LHCN-M2 (cell line): ENCODE results near the gene LGALS7B. TPM values are rescaled to one million over a fixed set of nuclear protein-coding genes. Genes with fewer than 3 reads are reported as not detected.
"Not testable (repeated sequence)": the region's sequence is repeated elsewhere in the genome, so short reads cannot be mapped to it uniquely, and the experiment has no call there.

Experiments used
- DNase-seq: peaks from one replicate; pipeline ENCODE4 v3.0.0-alpha.2; 2012; ENCODE audit warnings: low read depth
- total RNA-seq: library from RNA; depleted of rRNA; stranded (reverse); fragments of >200 nt; gene quantifications from 2 replicates; pipeline ENCODE4 v1.2.3, GENCODE V29; 2014

The LGALS7B gene
- total RNA-seq, 1 experiment from 2014 or later, result not detected

DNA sequence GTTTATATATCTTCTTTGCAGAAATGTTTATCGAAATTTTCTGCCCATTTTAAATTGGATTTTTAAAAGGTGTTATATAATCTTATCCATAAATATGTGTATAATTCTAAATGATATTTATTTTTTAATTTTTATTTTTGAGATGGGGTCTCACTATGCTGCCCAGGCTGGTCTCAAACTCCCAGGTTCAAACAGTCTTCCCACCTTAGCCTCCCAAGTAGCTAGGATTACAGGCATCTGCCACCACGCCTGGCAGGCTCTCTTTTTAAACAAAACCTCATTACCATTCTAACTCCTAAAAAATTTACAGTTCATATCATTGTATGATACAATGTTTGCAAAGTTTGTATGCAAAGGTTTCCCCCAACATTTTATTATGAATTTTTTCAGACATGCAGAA, 7.2 kb downstream of the LGALS7B start:
- DNase-seq, result no peak

DNA sequence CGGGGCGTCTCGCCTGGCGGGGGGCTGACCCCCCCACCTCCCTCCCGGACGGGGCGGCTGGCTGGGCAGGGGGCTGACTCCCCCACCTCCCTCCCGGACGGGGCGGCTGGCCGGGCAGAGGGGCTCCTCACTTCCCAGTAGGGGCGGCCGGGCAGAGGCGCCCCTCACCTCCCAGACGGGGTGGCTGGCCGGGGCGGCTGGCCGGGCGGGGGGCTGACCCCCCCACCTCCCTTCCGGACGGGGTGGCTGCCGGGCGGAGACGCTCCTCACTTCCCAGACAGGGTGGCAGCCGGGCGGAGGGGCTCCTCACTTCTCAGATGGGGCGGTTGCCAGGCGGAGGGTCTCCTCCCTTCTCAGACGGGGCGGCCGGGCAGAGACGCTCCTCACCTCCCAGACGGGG, 8.8 kb downstream of the LGALS7B start:
- not testable (repeated sequence) for DNase-seq

DNA sequence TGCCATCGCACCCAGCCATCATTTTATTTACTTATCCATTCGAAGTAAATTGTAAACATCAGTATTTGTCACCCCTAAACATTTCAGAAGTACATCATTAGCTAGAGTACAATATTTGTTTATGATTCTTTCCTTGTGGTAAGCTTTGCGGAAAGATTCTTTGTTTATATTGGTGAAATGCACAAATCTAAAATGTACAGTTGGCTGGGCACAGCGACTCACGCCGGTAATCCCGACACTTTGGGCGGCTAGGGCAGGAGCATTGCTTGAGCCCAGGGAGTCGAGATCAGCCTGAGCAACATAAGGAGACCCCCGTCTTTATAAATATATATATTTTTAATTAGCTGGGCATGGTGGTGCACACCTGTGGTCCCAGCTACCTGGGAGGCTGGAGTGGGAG, 10.1 kb downstream of the LGALS7B start:
- no peak for DNase-seq

DNA sequence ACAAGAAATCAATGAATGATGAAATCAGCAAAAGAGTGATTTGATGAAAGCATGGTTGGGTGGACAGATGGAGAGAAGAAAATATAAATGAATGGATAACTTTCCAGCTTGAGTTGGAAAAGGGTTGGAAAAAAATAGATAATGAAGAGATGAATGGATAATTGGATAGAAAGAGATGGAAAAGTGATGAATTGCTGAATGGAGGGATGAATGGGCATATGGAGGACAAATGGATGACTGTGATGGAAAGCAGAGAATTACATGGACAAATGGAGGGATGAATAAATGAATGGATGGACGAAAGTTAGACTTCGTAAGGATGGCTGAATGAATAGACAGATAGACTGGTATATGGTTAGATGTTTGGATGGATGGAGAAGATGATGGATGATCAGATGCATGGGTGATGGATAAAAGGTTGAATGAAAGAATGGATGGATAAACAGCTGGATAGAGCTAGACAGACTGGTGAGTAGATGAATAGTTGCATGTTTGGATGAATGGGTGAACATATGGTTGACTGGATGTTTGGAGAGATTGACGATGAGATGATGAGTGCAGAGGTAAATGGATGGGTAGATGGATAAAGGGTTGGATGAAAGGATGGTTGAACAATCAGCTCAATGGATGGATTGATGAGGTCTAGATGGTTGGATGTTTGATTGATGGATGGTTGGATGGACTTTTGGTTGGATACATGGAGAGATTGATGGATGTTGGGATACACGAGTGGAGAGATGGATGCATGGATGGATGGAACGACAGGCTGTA, 11.8 kb downstream of the LGALS7B start:
- DNase-seq, result no peak

DNA sequence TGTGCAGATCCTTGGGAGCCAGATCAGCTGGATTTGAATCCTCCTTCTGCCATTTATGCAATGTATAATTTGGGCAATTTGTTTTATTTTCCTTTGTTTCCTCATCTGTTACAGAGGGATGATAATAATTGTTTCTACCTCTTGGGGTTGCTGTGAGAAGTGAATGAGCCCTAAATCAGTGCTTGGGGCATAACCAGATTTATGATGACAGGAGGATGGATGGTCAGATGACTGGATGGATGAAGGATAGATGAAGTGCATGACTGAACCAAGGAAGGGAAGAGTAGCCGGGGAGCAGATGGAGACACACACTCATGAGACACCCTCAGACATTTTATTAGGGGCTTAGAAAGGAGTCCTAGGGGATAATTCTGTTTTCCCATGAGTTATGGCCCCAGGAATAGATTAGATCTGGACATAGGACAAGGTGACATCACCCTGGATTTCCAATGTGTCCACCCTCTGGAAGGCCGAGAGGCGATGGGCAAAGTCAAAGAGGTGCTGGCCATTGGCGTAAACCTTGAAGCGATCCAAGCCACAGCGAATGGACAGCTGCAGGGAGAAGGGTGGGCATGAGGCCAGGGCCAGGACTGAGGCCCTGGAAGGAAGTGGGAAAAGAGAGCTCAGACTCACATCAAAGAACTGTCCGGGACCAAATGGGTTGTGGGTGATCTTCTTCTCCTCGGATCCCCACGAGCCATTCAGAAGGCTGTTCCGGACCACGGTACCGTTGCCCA, 12.5 kb downstream of the LGALS7B start:
- peak; percentile 14 for DNase-seq

DNA sequence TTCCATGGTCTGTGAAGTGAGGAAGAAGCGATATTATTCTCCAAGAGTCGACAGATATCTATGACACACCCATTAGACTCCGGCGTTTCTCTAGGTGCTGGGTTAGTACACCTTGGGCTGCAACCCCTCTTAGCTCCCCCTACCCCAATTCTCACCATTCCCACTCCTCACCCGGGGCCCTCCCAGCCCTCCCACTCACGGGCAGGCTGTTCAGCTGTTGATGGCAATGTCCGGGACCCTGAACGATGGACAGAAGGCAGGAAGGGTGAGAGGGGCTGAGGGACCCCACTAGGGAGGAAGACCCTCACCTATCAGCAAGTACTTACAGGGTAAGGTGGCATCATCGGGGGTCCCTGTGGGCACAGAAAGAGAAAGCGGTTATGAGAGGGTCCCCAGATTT, 14.5 kb downstream of the LGALS7B start:
- DNase-seq, result no peak

DNA sequence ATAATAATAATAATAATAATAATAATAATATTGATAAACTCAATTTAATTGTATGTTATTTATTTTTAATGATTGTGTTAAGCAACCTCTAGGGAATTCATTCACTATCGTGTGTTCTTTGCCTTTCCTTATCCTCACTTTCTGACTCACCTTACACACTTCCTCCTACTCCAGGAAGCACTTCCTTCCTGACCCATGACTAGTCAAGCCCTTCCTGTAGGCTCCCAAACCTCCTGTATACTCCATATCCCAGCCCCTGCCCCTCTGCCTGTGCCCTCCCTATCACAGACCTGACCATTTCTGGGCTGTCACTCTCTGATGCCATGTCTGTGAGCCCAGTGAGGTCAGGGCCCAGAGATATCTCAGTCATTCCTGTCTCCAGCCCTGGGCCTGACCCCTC, 16.2 kb downstream of the LGALS7B start:
- peak; percentile 12 for DNase-seq

DNA sequence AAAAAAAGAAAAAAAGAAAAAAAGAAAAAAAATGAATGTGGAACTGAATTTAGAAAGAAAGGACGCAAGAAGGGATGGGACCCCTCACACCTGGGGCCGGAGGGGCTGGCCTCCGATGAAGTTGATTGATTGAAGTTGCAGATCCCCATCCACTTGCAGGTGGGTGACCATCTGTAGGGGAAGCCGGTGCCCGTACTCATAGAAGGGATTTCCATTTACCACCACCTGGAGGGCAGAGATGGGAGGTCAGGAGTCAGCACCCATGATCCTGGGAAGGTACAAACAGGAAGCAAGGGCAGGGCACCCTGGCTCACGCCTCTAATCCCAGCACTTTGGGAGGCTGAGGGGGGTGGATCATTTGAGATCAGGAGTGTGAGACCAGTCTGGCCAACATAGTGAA, 17.4 kb downstream of the LGALS7B start:
- DNase-seq, result no peak

DNA sequence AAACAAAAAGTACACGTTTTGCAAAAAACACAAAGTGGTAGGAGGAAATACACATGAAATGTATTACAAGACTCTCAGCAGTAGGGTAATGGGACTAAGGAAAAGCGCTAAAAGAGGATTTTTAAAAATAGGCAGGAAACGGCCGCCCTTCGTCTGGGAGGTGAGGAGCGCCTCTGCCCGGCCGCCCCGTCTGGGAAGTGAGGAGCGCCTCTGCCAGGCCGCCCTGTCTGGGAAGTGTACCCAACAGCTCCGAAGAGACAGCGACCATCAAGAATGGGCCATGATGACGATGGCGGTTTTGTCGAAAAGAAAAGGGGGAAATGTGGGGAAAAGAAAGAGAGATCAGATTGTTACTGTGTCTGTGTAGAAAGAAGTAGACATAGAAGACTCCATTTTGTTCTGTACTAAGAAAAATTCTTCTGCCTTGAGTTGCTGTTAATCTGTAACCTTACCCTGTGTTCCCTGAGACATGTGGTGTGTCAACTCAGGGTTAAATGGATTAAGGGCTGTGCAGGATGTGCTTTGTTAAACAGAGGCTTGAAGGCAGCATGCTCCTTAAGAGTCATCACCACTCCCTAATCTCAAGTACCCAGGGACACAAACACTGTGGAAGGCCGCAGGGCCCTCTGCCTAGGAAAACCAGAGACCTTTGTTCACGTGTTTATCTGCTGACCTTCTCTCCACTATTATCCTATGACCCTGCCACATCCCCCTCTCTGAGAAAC, 18.5 kb downstream of the LGALS7B start:
- peak; percentile 66 for DNase-seq

DNA sequence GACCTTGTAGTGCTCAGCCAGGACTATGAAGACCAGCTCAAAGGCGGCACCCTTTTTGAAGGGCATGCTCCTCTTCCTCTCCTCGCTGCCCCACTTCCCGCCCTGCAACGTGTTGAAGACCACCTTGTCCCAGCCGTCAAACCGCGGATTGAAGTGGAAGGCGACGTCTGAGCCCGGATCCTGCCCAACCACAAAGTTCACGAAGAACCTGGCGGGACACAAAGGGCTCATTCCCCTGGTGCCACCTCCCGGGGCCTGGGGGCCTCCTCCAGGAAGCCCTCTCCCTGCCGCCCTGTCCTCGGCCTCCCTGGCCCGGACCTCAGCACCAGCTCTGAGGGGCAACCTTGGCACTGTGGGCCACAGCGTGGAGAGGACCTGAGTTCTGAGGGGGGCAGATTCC, 19.7 kb downstream of the LGALS7B start:
- DNase-seq, result no peak

DNA sequence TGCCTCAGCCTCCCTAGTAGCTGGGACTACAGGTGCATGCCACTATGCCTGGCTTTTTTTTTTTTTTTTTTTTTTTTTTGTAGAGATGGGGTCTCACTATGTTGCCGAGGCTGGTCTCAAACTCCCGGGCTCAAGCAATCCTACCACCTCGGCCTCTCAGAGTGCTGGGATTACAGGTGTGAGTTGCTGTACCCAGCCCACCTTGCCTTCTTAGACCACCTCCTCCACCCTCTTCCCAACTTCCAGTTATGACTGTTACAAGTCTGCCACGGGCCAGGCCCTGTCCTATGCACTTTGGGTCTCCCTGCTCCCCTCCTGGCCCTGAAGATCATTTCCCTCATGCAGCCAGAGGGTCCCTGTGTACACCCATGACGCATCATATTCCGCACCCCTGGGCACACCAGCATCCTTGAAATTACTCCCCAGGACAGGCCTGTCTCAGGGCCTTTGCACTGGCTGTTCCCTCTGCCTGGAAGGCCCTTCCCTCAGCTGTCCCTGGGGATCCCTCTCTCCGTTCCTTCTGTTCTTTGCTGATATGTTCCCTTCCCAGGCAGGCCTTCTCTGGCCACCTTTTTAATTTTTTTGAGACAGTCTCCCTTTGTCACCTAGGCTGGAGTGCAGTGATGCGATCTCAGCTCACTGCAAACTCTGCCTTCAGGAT, 20.7 kb downstream of the LGALS7B start:
- no peak for DNase-seq

DNA sequence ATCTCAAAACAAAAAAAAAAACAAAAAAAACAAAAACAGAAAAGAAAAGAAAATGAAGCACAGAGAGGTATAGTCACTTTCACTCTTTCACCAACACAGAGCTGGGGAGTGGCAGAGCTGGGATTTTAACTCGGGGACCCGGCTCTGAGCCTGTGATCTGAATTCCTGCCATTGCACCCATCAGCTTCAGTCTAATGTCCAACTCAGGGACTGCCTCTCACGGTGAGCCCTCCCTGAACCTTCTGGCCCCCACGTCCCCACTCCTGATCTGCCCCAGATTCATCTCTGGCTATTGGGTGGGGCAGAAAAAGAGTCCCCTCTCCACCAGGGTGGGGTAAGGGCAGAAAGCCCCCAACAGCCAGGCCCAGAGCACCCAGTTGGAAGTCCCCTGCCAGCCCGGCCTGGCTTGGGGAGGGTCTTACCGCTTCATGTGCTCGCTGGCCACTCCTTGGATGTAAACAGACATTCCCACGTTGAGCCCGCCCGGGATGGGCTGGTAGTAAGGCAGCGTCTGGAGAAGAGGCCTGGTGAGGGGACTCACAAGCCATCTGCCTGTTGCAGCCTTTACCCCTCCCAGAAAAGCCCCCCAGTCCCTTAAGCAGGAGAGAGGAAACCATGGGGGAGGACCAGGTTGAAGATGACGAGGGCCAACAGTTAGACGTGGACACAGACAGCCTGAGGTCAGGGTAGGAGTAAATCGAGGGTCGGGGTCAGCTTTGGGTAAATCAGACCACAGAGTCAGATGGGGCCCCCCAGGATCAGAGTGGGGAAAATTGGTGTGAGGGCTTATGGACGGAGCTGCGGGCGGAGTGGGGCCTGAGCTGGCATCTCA, 23.2 kb downstream of the LGALS7B start:
- DNase-seq, result no peak

DNA sequence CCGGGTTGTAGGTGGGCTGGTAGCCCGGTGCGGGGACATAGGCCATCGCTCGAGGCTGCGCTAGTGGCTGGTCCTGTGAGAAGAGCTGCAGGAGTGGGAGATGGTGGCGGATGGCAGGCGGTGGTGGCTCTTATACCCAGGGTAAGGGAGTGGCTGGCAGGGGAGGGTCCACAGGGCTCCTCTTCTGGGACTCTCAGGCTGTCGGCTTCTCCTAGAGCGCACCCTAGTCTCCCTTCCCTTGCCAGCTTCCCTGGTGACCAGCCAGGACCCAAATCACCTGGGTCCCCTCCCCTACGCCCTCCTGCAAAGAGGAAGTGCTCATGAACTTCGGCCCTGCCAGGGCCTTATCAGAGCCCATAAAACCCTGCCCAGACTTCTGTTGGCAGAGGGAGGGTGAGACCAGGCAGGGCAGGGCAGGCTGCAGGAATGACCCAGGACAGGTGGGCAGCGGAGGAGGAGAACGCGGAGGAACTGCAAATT, 23.9 kb downstream of the LGALS7B start, which contains the start of gene LGALS4:
Gene LGALS4, minus strand, starts transcription at position 105 of the 480 bp plus-strand sequence. Its CDS starts 59 bp downstream, at position 46.
- DNase-seq, result no peak

DNA sequence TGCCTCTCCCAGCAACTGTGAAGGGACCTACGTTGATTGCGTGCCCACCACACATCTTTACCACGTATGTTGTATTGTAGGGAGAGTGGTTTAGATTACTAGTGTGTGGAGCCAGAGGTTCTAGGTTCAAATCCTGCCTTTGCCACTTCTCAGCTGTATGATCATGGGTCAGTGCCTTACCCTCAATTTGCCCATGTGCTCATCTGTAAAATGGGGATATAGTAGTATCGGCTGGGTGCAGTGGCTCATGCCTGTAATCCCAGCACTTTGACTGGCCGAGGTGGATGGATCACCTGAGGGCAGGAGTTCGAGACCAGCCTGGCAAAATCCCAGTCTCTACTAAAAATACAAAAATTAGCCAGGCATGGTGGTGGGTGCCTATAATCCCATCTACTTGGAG, 24.3 kb downstream of the LGALS7B start:
- no peak for DNase-seq

DNA sequence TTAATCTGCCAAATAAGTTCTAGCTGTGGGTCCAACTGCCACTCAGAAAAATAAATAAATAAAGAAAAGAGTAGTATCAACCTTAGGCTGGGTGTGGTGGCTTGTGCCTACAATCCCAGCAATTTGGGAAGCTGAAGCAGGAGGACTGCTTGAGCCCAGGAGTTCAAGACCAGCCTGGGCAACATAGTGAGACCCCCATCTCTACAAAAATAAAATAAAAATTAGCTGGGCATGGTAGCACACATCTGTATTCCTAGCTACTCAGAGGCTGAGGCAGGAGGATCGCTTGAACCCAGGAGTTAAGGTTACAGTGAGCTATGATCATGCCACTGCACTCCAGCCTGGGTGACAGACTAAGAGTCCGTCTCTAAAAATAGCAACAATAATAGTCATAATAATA, 24.9 kb downstream of the LGALS7B start:
- not testable (repeated sequence) for DNase-seq

DNA sequence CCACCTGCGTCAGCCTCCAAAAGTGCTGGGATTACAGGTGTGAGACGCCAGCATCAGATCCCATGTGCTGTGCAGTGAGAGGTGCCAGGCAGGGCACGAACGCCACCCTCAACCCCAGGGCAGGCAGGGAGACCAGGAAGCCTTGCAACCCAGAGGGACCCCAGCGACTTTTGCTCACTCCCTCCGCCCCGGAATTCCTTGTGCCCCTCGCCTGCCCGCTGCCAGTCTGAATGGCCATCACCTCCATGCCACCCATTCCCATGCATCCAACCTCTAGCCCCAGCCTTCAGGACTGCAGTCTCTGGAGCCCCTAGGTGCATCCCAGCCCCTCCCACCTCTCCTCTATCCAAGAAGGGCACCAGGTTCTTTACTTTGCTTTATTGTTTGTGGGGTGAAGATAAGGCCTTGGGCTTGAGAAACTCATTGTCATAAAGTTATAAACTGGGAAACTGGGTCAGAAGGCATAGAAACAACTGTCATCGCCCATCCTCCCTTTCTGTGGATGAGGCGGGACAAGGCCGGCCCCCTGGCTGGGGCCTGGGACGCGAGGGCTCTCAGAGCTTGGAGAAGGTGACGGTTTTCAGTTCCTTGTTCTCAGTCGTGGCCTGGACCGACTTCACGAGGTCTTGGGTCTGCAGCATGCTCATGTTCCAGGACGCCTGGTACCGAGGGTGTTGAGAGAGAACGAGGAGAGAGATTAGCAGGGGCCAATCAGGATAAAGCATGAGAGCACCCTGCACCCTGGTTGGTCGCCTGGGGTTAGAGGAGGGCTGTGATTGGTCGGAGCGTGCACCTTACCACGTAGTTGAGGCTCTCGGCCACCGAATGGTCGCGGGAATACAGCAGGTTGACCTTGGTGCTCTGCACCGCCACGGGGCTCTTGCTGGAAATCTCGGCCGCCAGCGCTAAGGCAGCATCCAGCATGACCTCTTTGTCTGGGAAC, 26.3 kb downstream of the LGALS7B start:
- DNase-seq, result no peak

DNA sequence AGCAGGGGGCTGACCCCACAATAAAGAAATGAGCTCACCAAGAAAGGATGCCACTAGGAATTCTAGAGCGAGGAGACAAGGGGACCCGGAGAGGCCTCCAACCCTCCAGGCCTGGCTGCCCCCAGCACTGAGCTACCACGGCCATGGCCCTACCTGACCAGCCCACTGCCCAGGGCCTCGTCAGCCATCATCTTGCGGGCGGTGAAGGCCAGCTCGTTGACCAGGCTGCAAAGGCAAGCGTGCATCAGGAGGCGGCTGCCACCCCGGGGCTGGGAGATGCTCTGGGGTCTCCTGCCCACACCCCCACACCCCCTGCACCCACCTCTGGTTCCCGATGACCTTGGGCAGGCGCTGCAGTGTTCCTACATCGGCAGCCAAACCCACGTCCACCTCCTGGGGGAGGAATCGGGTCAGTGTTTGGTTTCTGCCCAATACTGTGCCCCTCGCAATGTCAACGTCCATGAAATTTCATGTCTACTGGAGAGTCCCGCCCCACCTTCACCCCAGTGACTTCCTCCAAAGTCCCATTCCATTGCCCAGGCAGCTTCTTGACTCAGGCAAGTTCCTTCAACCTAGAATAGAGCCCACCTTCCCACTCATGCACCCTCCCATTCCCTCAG, 27.2 kb downstream of the LGALS7B start:
- DNase-seq, result no peak

DNA sequence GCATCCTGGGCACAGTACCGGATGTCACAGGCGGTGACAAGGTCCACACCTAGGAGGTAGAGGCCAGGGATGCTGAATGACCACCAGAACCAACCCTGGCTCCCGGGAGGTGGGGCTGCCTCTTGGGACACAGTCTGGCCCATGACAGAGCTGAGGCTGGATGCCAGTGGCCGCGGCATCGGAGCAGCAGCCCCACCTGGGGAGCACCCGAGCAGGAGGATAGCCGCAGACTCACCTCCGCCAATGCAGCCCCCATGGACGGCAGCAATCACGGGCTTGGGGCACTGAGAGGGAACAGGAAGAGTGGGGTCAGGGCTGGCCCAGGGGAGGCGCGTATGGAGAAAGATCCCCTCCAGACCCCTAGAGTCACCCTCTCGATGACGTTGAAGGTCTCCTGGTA, 28.1 kb downstream of the LGALS7B start:
- DNase-seq, result no peak
